NCI-H526 treated with DMSO at 0.1 percent for 48 hours (cell line): ENCODE measurements around the gene P3H1.
"Not testable (repeated sequence)": the region's sequence is repeated elsewhere in the genome, so short reads cannot be mapped to it uniquely, and the experiment has no call there.

Experiments
- DNase-seq: peaks from one replicate; lab custom pipeline; 2025; lab: John Stamatoyannopoulos, UW

Gene P3H1

GRCh38 chr1:42730988-42731387 is 35.8 kb downstream of the P3H1 start:
- DNase-seq: no peak

GRCh38 chr1:42730002-42730401 is 36.8 kb downstream of the P3H1 start:
- no peak for DNase-seq

- not testable (repeated sequence) for DNase-seq
These were observed 41.0 kb downstream of the P3H1 start for GRCh38 chr1:42725820-42726219.

GRCh38 chr1:42723511-42723910 is 43.3 kb downstream of the P3H1 start:
- DNase-seq: no peak

- not testable (repeated sequence) for DNase-seq
These were observed 44.4 kb downstream of the P3H1 start for GRCh38 chr1:42722403-42722802.

- DNase-seq: no peak
These were observed 44.9 kb downstream of the P3H1 start for GRCh38 chr1:42721926-42722325.

- peak; percentile 61 for DNase-seq
These were observed 46.0 kb downstream of the P3H1 start for GRCh38 chr1:42720868-42721267.

GRCh38 chr1:42714441-42714840 is 52.4 kb downstream of the P3H1 start:
- not testable (repeated sequence) for DNase-seq

- no peak for DNase-seq
These were observed 53.5 kb downstream of the P3H1 start for GRCh38 chr1:42713293-42713692.

- DNase-seq: not testable (repeated sequence)
These were observed 54.0 kb downstream of the P3H1 start for GRCh38 chr1:42712808-42713207.

- no peak for DNase-seq
These were observed 62.9 kb downstream of the P3H1 start for GRCh38 chr1:42703888-42704464.

- no peak for DNase-seq
These were observed 66.8 kb downstream of the P3H1 start for GRCh38 chr1:42700006-42700405.

GRCh38 chr1:42698081-42698813 is 68.6 kb downstream of the P3H1 start:
- no peak for DNase-seq
